ENCODE measurements around the gene GOLGA6L7.
"Not testable (repeated sequence)": the region's sequence is repeated elsewhere in the genome, so short reads cannot be mapped to it uniquely, and the experiment has no call there.

GOLGA6L7 gene

GRCh38 chr15:28843520-28843919 lies 4.9 kb downstream of the GOLGA6L7 start:
- DNase-seq (ENCODE audit: low spot score) = not testable (repeated sequence)

- not testable (repeated sequence) for DNase-seq (ENCODE audit: low spot score)
These were observed 6.2 kb downstream of the GOLGA6L7 start for GRCh38 chr15:28842210-28842609.

GRCh38 chr15:28840285-28840684 lies 8.2 kb downstream of the GOLGA6L7 start:
- not testable (repeated sequence) for DNase-seq (ENCODE audit: low spot score)

- not testable (repeated sequence) for DNase-seq (ENCODE audit: low spot score)
These were observed 13.4 kb downstream of the GOLGA6L7 start for GRCh38 chr15:28834957-28835585.

GRCh38 chr15:28831897-28832587 lies 16.4 kb downstream of the GOLGA6L7 start:
- DNase-seq (ENCODE audit: low spot score) = peak; percentile 88

- DNase-seq (ENCODE audit: low spot score) = not testable (repeated sequence)
These were observed 27.0 kb downstream of the GOLGA6L7 start for GRCh38 chr15:28821420-28821819.

- DNase-seq (ENCODE audit: low spot score) = not testable (repeated sequence)
These were observed 28.5 kb downstream of the GOLGA6L7 start for GRCh38 chr15:28819930-28820295.

- not testable (repeated sequence) for DNase-seq (ENCODE audit: low spot score)
These were observed 29.2 kb downstream of the GOLGA6L7 start for GRCh38 chr15:28819019-28819929.

GRCh38 chr15:28818168-28818567 lies 30.3 kb downstream of the GOLGA6L7 start:
- not testable (repeated sequence) for DNase-seq (ENCODE audit: low spot score)

- not testable (repeated sequence) for DNase-seq (ENCODE audit: low spot score)
These were observed 34.4 kb downstream of the GOLGA6L7 start for GRCh38 chr15:28814059-28814458.

GRCh38 chr15:28813392-28813791 lies 35.1 kb downstream of the GOLGA6L7 start:
- DNase-seq (ENCODE audit: low spot score) = not testable (repeated sequence)

GRCh38 chr15:28811852-28812550 lies 36.4 kb downstream of the GOLGA6L7 start:
- not testable (repeated sequence) for DNase-seq (ENCODE audit: low spot score)

GRCh38 chr15:28810444-28810843 lies 38.0 kb downstream of the GOLGA6L7 start:
- not testable (repeated sequence) for DNase-seq (ENCODE audit: low spot score)

GRCh38 chr15:28808136-28808535 lies 40.3 kb downstream of the GOLGA6L7 start:
- not testable (repeated sequence) for DNase-seq (ENCODE audit: low spot score)

- not testable (repeated sequence) for DNase-seq (ENCODE audit: low spot score)
These were observed 48.1 kb downstream of the GOLGA6L7 start for GRCh38 chr15:28800366-28800765.

GRCh38 chr15:28798234-28798633 lies 50.2 kb downstream of the GOLGA6L7 start:
- not testable (repeated sequence) for DNase-seq (ENCODE audit: low spot score)

- DNase-seq (ENCODE audit: low spot score) = not testable (repeated sequence)
These were observed 54.2 kb downstream of the GOLGA6L7 start for GRCh38 chr15:28794231-28794630.
